ENCODE results near the gene NOXO1.

- TF ChIP-seq POLR2A (IDR thresholded peaks at IDR 0.05; ENCODE audit: low read length), result no peak
- TF ChIP-seq GATA1 (IDR thresholded peaks at IDR 0.05; ENCODE audit: low read depth, low read length), result no peak
Measured at GRCh38 chr16:2015947-2016208, 34.6 kb upstream of the NOXO1 start.
